IPS-18a (cell line): ENCODE results near the gene ANXA7.

ENCODE experiments used
- H3K27ac ChIP-seq: one replicate; pipeline ENCODE4 v1.5.1; 2013; ENCODE audit warnings: low read length
- H3K27me3 ChIP-seq: one replicate; pipeline ENCODE4 v1.6.1; 2013; ENCODE audit warnings: mild to moderate bottlenecking, low read length; ENCODE audit not compliant: control insufficient read depth, insufficient read depth
- H3K36me3 ChIP-seq: one replicate; pipeline ENCODE4 v1.6.1; 2013; ENCODE audit warnings: low read depth, low read length; ENCODE audit not compliant: control insufficient read depth
- H3K4me1 ChIP-seq: one replicate; pipeline ENCODE4 v1.6.1; 2013; ENCODE audit warnings: low read depth, low read length; ENCODE audit not compliant: control insufficient read depth
- H3K4me3 ChIP-seq: one replicate; pipeline ENCODE4 v1.5.1; 2013; ENCODE audit warnings: low read length
- H3K9ac ChIP-seq: one replicate; pipeline ENCODE4 v1.6.1; 2013; ENCODE audit warnings: mild to moderate bottlenecking, low read length, moderate library complexity
- H3K9me3 ChIP-seq: one replicate; pipeline ENCODE4 v1.6.1; 2013; ENCODE audit warnings: low read depth, low read length; ENCODE audit not compliant: control insufficient read depth

ANXA7 gene

GRCh38 chr10:73413528-73414229 lies at the start of gene ANXA7:
Gene ANXA7, minus strand, starts transcription at chr10:73414058. Its CDS starts 13,202 bp downstream, at chr10:73400856.
- Histone ChIP-seq H3K27ac (peak within 1 kb of the TSS; percentile 83), H3K27me3 (no peaks in the 10 kb centered on the region), H3K4me3 (peak within 1 kb of the TSS; percentile 94), H3K9ac (peak within 1 kb of the TSS; percentile 83), H3K36me3 (no peaks in the 10 kb centered on the region), H3K4me1 (peaks cover 10% of the 10 kb centered on the region), H3K9me3 (no peaks in the 10 kb centered on the region)

- no peak overlapping the region for H3K9ac ChIP-seq
- no peak overlapping the region for H3K27ac ChIP-seq
- H3K4me1 ChIP-seq: no peaks in the 10 kb centered on the region
- H3K27me3 ChIP-seq: no peaks in the 10 kb centered on the region
- no peaks in the 10 kb centered on the region for H3K9me3 ChIP-seq
- H3K36me3 ChIP-seq: peaks cover 9% of the 10 kb centered on the region
- H3K4me3 ChIP-seq: no peak overlapping the region
These were observed 47.0 kb upstream of the ANXA7 start for GRCh38 chr10:73460897-73461296.

GRCh38 chr10:73459683-73460314 lies 45.9 kb upstream of the ANXA7 start:
- Histone ChIP-seq H3K4me3 (no peak overlapping the region), H3K27me3 (no peaks in the 10 kb centered on the region), H3K9ac (no peak overlapping the region), H3K9me3 (no peaks in the 10 kb centered on the region), H3K27ac (no peak overlapping the region), H3K4me1 (no peaks in the 10 kb centered on the region), H3K36me3 (peaks cover 3% of the 10 kb centered on the region)

- Histone ChIP-seq H3K4me3 (no peak overlapping the region), H3K9me3 (no peaks in the 10 kb centered on the region), H3K27me3 (no peaks in the 10 kb centered on the region), H3K9ac (no peak overlapping the region), H3K36me3 (peaks cover 7% of the 10 kb centered on the region), H3K4me1 (no peaks in the 10 kb centered on the region), H3K27ac (no peak overlapping the region)
These were observed 42.5 kb upstream of the ANXA7 start for GRCh38 chr10:73456187-73456890.

GRCh38 chr10:73449113-73449512 lies 35.3 kb upstream of the ANXA7 start:
- H3K9ac ChIP-seq: no peak overlapping the region
- H3K27me3 ChIP-seq: no peaks in the 10 kb centered on the region
- no peaks in the 10 kb centered on the region for H3K9me3 ChIP-seq
- H3K36me3 ChIP-seq: peaks cover 9% of the 10 kb centered on the region
- no peak overlapping the region for H3K4me3 ChIP-seq
- no peak overlapping the region for H3K27ac ChIP-seq
- no peaks in the 10 kb centered on the region for H3K4me1 ChIP-seq

- no peaks in the 10 kb centered on the region for H3K4me1 ChIP-seq
- no peak overlapping the region for H3K9ac ChIP-seq
- no peak overlapping the region for H3K4me3 ChIP-seq
- peaks cover 9% of the 10 kb centered on the region for H3K36me3 ChIP-seq
- H3K27ac ChIP-seq: no peak overlapping the region
- no peaks in the 10 kb centered on the region for H3K9me3 ChIP-seq
- H3K27me3 ChIP-seq: no peaks in the 10 kb centered on the region
These were observed 34.5 kb upstream of the ANXA7 start for GRCh38 chr10:73448384-73448783.

GRCh38 chr10:73446926-73447325 lies 33.1 kb upstream of the ANXA7 start:
- H3K4me1 ChIP-seq: no peaks in the 10 kb centered on the region
- no peak overlapping the region for H3K9ac ChIP-seq
- no peak overlapping the region for H3K27ac ChIP-seq
- no peaks in the 10 kb centered on the region for H3K27me3 ChIP-seq
- H3K4me3 ChIP-seq: no peak overlapping the region
- peaks cover 6% of the 10 kb centered on the region for H3K36me3 ChIP-seq
- no peaks in the 10 kb centered on the region for H3K9me3 ChIP-seq

- H3K9me3 ChIP-seq: no peaks in the 10 kb centered on the region
- H3K9ac ChIP-seq: no peak overlapping the region
- no peak overlapping the region for H3K27ac ChIP-seq
- peaks cover 6% of the 10 kb centered on the region for H3K36me3 ChIP-seq
- no peaks in the 10 kb centered on the region for H3K4me1 ChIP-seq
- H3K4me3 ChIP-seq: no peak overlapping the region
- H3K27me3 ChIP-seq: no peaks in the 10 kb centered on the region
These were observed 30.6 kb upstream of the ANXA7 start for GRCh38 chr10:73444457-73444856.

- Histone ChIP-seq H3K36me3 (peaks cover 12% of the 10 kb centered on the region), H3K27me3 (no peaks in the 10 kb centered on the region), H3K27ac (no peak overlapping the region), H3K9ac (no peak overlapping the region), H3K4me1 (no peaks in the 10 kb centered on the region), H3K9me3 (no peaks in the 10 kb centered on the region), H3K4me3 (no peak overlapping the region)
These were observed 25.9 kb upstream of the ANXA7 start for GRCh38 chr10:73439605-73440312.

- Histone ChIP-seq H3K4me3 (no peak overlapping the region), H3K27me3 (no peaks in the 10 kb centered on the region), H3K9me3 (no peaks in the 10 kb centered on the region), H3K9ac (no peak overlapping the region), H3K27ac (no peak overlapping the region), H3K36me3 (peaks cover 7% of the 10 kb centered on the region), H3K4me1 (no peaks in the 10 kb centered on the region)
These were observed 25.2 kb upstream of the ANXA7 start for GRCh38 chr10:73439055-73439454.

- H3K27me3 ChIP-seq: no peaks in the 10 kb centered on the region
- H3K9ac ChIP-seq: no peak within 1 kb of the TSS
- H3K27ac ChIP-seq: no peak within 1 kb of the TSS
- no peaks in the 10 kb centered on the region for H3K4me1 ChIP-seq
- H3K36me3 ChIP-seq: peaks cover 7% of the 10 kb centered on the region
- no peak within 1 kb of the TSS for H3K4me3 ChIP-seq
- no peaks in the 10 kb centered on the region for H3K9me3 ChIP-seq
These were observed 19.6 kb upstream of the ANXA7 start, which contains the start of gene MSS51 for GRCh38 chr10:73433538-73433867. Gene MSS51, minus strand, starts transcription at chr10:73433561. Its CDS starts 5,277 bp downstream, at chr10:73428284.
